Tibial nerve (tissue), 4 donors: ENCODE data around the gene PRSS48. TPM values are rescaled to one million over a fixed set of nuclear protein-coding genes. Genes with fewer than 3 reads are reported as not detected.
A peak's percentile ranks its signal among the peaks of the same experiment; 100 is the strongest.

Experiments used
- DNase-seq, 2 donors: peaks; one replicate each; pipeline ENCODE4 v3.0.0-alpha.2; 2019; ENCODE audit warnings: low spot score in 2 of 2
- H3K27ac ChIP-seq, 4 donors: fragments of 200-600 bp; sonication (generic) in 3 of 4; one replicate each; pipeline ENCODE4 v1.5.1; 2017 to 2019; ENCODE audit warnings: mild to moderate bottlenecking in 1 of 4
- H3K27me3 ChIP-seq, 2 donors: fragments of 200-600 bp; sonication (generic) in 1 of 2; one replicate each; pipeline versions ENCODE4 v1.5.1 to v1.6.0; 2017 to 2019
- H3K36me3 ChIP-seq, 3 donors: fragments of 200-600 bp; sonication (generic); one replicate each; pipeline ENCODE4 v1.5.1; 2018 to 2019
- H3K4me1 ChIP-seq, 4 donors: fragments of 200-600 bp; sonication (generic) in 3 of 4; one replicate each; pipeline ENCODE4 v1.5.1; 2017 to 2019
- H3K4me3 ChIP-seq, 4 donors: fragments of 200-600 bp; sonication (generic) in 3 of 4; one replicate each; pipeline ENCODE4 v1.5.1; 2017 to 2019; ENCODE audit warnings: mild to moderate bottlenecking in 1 of 4, moderate library complexity in 1 of 4
- H3K9me3 ChIP-seq, 4 donors: fragments of 200-600 bp; sonication (generic) in 3 of 4; one replicate each; pipeline ENCODE4 v1.5.1; 2017 to 2019
- EP300 ChIP-seq, 2 donors: sonication (generic); formaldehyde crosslinking; IDR thresholded peaks; one replicate each; pipeline ENCODE4 v1.6.1; 2017; ENCODE audit warnings: antibody characterized with exemption in 2 of 2, mild to moderate bottlenecking in 1 of 2
- POLR2A ChIP-seq, 2 donors: fragments of 450-650 bp; IDR thresholded peaks; one replicate each; pipeline ENCODE4 v1.6.1; 2017; ENCODE audit warnings: antibody characterized with exemption in 2 of 2, mild to moderate bottlenecking in 2 of 2, moderate library complexity in 2 of 2
- WGBS, 2 donors: methylation state at CpG; one replicate each; pipeline ENCODE4 v1.1.5; 2018; 5-methylcytosine and 5-hydroxymethylcytosine counted together
- total RNA-seq, 4 donors: library from RNA; depleted of rRNA; stranded (reverse); fragments of >200 nt; gene quantifications; one replicate each; pipeline ENCODE4 v1.1.0, GENCODE V29; 2016
- TF ChIP-seq, protein P1 (sequence below), 5 experiments: fragments of 200-600 bp in 3 of 5; fragments of 450-650 bp in 2 of 5; sonication (generic) in 3 of 5; IDR thresholded peaks; one replicate each; pipeline ENCODE4 v1.5.1; 2016 to 2019; ENCODE audit warnings: antibody characterized with exemption in 5 of 5, mild to moderate bottlenecking in 3 of 5, moderate library complexity in 2 of 5

The PRSS48 gene
- total RNA-seq, 4 donors from 2014 or later = not detected

GRCh38 chr4:151322570-151322969, 45.6 kb downstream of the PRSS48 start:
- Histone ChIP-seq H3K36me3 (no peaks in the 10 kb centered on the region), H3K4me3 (peak overlapping the region in 1 of 4 donors; percentile 87), H3K9me3 (no peaks in the 10 kb centered on the region), H3K27ac (peak overlapping the region; percentile 89 to 97 (median 92)), H3K27me3 (no peaks in the 10 kb centered on the region), H3K4me1 (peaks cover 0 to 49% (median 9%) of the 10 kb centered on the region in 4 donors)
- DNase-seq = no peak
- TF ChIP-seq POLR2A (IDR thresholded peaks at IDR 0.05) = no peak
- TF ChIP-seq, protein P1, sequence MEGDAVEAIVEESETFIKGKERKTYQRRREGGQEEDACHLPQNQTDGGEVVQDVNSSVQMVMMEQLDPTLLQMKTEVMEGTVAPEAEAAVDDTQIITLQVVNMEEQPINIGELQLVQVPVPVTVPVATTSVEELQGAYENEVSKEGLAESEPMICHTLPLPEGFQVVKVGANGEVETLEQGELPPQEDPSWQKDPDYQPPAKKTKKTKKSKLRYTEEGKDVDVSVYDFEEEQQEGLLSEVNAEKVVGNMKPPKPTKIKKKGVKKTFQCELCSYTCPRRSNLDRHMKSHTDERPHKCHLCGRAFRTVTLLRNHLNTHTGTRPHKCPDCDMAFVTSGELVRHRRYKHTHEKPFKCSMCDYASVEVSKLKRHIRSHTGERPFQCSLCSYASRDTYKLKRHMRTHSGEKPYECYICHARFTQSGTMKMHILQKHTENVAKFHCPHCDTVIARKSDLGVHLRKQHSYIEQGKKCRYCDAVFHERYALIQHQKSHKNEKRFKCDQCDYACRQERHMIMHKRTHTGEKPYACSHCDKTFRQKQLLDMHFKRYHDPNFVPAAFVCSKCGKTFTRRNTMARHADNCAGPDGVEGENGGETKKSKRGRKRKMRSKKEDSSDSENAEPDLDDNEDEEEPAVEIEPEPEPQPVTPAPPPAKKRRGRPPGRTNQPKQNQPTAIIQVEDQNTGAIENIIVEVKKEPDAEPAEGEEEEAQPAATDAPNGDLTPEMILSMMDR (IDR thresholded peaks at IDR 0.05) = no peak

DNA sequence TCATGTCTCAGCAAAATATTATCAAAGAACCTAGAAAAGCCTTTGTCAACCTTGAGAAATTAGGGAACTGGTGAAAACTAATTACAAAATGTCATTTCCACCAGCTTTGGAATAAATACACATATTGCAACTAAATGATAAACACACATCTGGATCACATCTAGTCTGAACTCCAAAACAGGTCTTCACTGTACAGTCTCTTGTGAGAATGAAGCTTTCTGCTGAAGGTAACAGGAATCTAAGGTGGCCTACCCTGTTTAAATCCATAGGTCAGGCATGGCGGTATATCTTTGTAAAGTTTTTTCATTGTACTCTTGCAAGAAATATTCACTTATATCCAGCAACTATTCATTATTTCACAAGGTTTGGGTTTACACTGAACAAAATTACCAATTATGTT, 46.7 kb downstream of the PRSS48 start:
- H3K36me3 ChIP-seq = no peaks in the 10 kb centered on the region
- DNase-seq = no peak
- TF ChIP-seq, protein P1 (IDR thresholded peaks at IDR 0.05) = no peak
- TF ChIP-seq EP300 (IDR thresholded peaks at IDR 0.05) = no peak
- no peak for TF ChIP-seq POLR2A (IDR thresholded peaks at IDR 0.05)
- peak overlapping the region in 3 of 4 donors; percentile 63 to 94 (median 87) for H3K4me3 ChIP-seq
- H3K4me1 ChIP-seq = peaks cover 0 to 46% (median 9%) of the 10 kb centered on the region in 4 donors
- 30 to 44% methylated on average over 1 of the region's 1 CpG for WGBS, 2 donors
- H3K27ac ChIP-seq = peak overlapping the region; percentile 89 to 97 (median 92)
- H3K27me3 ChIP-seq = no peaks in the 10 kb centered on the region
- H3K9me3 ChIP-seq = no peaks in the 10 kb centered on the region

- Histone ChIP-seq H3K9me3 (no peaks in the 10 kb centered on the region), H3K27me3 (no peaks in the 10 kb centered on the region), H3K27ac (peak overlapping the region; percentile 89 to 97 (median 92)), H3K4me3 (peak overlapping the region; percentile 63 to 94 (median 79)), H3K4me1 (peaks cover 0 to 46% (median 9%) of the 10 kb centered on the region in 4 donors), H3K36me3 (no peaks in the 10 kb centered on the region)
- WGBS, 2 donors = 12 to 17% methylated on average over 12 of the region's 12 CpGs
- TF ChIP-seq EP300 (IDR thresholded peaks at IDR 0.05) (peak in 1 of 2 donors; percentile 0), POLR2A (IDR thresholded peaks at IDR 0.05) (no peak)
- TF ChIP-seq, protein P1 (IDR thresholded peaks at IDR 0.05) = no peak
- DNase-seq = peak in 1 of 2 donors; percentile 5
Observed at GRCh38 chr4:151324124-151324751, 47.3 kb downstream of the PRSS48 start.

- Histone ChIP-seq H3K36me3 (no peaks in the 10 kb centered on the region), H3K4me3 (peak overlapping the region; percentile 63 to 94 (median 79)), H3K9me3 (no peaks in the 10 kb centered on the region), H3K4me1 (peaks cover 0 to 43% (median 9%) of the 10 kb centered on the region in 4 donors), H3K27me3 (no peaks in the 10 kb centered on the region), H3K27ac (peak overlapping the region; percentile 89 to 97 (median 92))
- 0 to 2% methylated on average over 10 to 20 of the region's 21 CpGs for WGBS, 2 donors
- DNase-seq = peak in 1 of 2 donors; percentile 17
- peak in 1 of 2 donors; percentile 31 for TF ChIP-seq EP300 (IDR thresholded peaks at IDR 0.05)
- TF ChIP-seq, protein P1 (IDR thresholded peaks at IDR 0.05) = no peak
- TF ChIP-seq POLR2A (IDR thresholded peaks at IDR 0.05) = no peak
Observed at GRCh38 chr4:151324752-151325110, 47.8 kb downstream of the PRSS48 start.

DNA sequence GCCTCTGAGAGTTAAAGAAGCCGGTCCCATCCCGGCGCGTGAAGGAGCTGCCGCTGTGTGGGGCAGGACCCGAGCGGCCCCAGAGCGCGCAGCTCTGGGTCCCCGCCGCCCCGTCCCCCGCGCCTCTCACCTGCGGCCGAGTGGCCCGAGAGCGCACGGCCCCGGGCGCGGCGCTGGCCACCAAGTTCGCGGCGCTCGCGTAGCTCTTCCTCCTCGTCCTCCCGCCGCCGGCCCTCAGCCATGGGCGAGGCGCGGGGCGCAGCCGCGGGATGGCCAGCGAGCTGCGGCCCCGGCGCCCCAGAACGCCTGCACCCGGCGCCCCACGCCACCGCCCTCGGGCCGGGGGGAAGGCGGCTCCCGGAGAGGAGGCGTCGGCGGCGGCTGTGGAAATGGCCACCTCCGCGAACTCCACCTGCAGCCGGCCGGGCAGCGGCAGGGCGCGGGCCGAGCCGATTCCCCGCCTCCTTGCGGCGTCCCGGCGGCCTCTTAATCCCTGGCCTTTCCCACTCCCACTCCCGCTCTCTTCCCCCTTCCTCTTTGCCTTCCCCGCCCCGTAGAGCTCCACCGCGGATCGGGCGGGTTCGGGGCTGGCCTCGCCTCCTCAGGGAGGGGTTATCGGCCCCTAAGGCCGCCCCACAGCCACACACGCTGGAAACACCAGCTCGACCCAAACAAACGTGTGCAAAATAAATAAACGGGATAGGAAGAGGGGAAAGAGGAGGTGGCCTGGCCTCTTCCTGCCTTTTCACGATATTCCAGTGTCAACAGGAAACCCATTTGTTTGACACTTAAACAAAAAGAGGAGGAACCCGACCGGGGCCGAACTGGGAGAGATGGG, 48.4 kb downstream of the PRSS48 start, which contains the start of gene SH3D19:
SH3D19 (minus strand) TSS at position 495 of the 838 bp plus-strand sequence; CDS start at position 242, 253 bp downstream.
- Histone ChIP-seq H3K9me3 (no peaks in the 10 kb centered on the region), H3K4me1 (peaks cover 0 to 37% (median 9%) of the 10 kb centered on the region in 4 donors), H3K27ac (peak within 1 kb of the TSS; percentile 89 to 97 (median 92)), H3K27me3 (no peaks in the 10 kb centered on the region), H3K4me3 (peak within 1 kb of the TSS; percentile 63 to 94 (median 79)), H3K36me3 (no peaks in the 10 kb centered on the region)
- TF ChIP-seq, protein P1 (IDR thresholded peaks at IDR 0.05) = peak in 2 of 5 experiments; percentile 15 to 35
- TF ChIP-seq EP300 (IDR thresholded peaks at IDR 0.05) (peak in 1 of 2 donors; percentile 84), POLR2A (IDR thresholded peaks at IDR 0.05) (peak in 1 of 2 donors; percentile 69)
- DNase-seq = peak; percentile 23 to 55
- WGBS, 2 donors = 1% methylated on average over 29 to 54 of the region's 88 CpGs
